Uterus (tissue), 4 donors: ENCODE measurements around the gene CYP1A2. TPM values are rescaled to one million over a fixed set of nuclear protein-coding genes. Genes with fewer than 3 reads are reported as not detected.

Experiments used
- DNase-seq, 2 donors: peaks; one replicate each; pipeline ENCODE4 v3.0.0-alpha.2; 2019 to 2020
- H3K27ac ChIP-seq, 2 donors: fragments of 200-600 bp; sonication (generic); 1 replicate in 1 of 2; 2 replicates in 1 of 2; pipeline ENCODE4 v1.5.1; 2016 to 2018
- H3K27me3 ChIP-seq, 2 donors: fragments of 200-600 bp; sonication (generic); one replicate each; pipeline ENCODE4 v1.5.1; 2018 to 2019; ENCODE audit warnings: control low read depth in 1 of 2
- H3K36me3 ChIP-seq, 2 donors: fragments of 200-600 bp; sonication (generic); one replicate each; pipeline ENCODE4 v1.5.1; 2019; ENCODE audit warnings: control low read depth in 1 of 2
- H3K4me1 ChIP-seq, 2 donors: fragments of 200-600 bp; sonication (generic); one replicate each; pipeline ENCODE4 v1.5.1; 2018 to 2019; ENCODE audit warnings: control low read depth in 1 of 2
- H3K4me3 ChIP-seq, 2 donors: fragments of 200-600 bp; sonication (generic); 1 replicate in 1 of 2; 2 replicates in 1 of 2; pipeline ENCODE4 v1.5.1; 2018 to 2019; ENCODE audit warnings: mild to moderate bottlenecking in 1 of 2
- H3K9me3 ChIP-seq, 2 donors: fragments of 200-600 bp; sonication (generic); one replicate each; pipeline ENCODE4 v1.5.1; 2019; ENCODE audit warnings: control low read depth in 1 of 2
- POLR2A ChIP-seq, 2 donors: fragments of 450-650 bp; IDR thresholded peaks; one replicate each; pipeline ENCODE4 v1.6.1; 2016; ENCODE audit warnings: antibody characterized with exemption in 2 of 2, mild to moderate bottlenecking in 1 of 2, moderate library complexity in 1 of 2
- intact Hi-C: fragments of 100-400 bp; cut with DNase I; formaldehyde crosslinking; loops from one replicate; pipeline ENCODE4 v1.15.1; 2023; ENCODE audit warnings: low total_unique reads
- microRNA-seq: library from miRNA; unstranded; fragments of <30 nt; microRNA quantifications from one replicate; pipeline ENCODE4, GENCODE V29; 2016; ENCODE audit warnings: borderline microRNAs expressed, borderline replicate concordance
- small RNA-seq: library from RNA; depleted of rRNA; stranded (forward); fragments of <200 nt; gene quantifications from one replicate; pipeline ENCODE3, GENCODE V24; 2016
- total RNA-seq, 4 donors: library from RNA; depleted of rRNA in 3 of 4; stranded (reverse); fragments of >200 nt in 3 of 4; gene quantifications; one replicate each; pipeline versions ENCODE4 v1.1.0 to v1.2.4, GENCODE V29; 2014 to 2023
- TF ChIP-seq, protein P1 (sequence below), 4 experiments: fragments of 200-600 bp in 2 of 4; fragments of 450-650 bp in 2 of 4; sonication (generic) in 2 of 4; IDR thresholded peaks; one replicate each; pipeline ENCODE4 v1.5.1; 2016 to 2019; ENCODE audit warnings: antibody characterized with exemption in 4 of 4, mild to moderate bottlenecking in 2 of 4, moderate library complexity in 1 of 4
- donor health status: DM: yes; HTN: yes; CAD: no.

CYP1A2 gene
- total RNA-seq, 4 donors from 2014 or later = not detected

GRCh38 chr15:74801311-74801997, 52.8 kb downstream of the CYP1A2 start:
- intact Hi-C loops = no loop called here
- no peak overlapping the region for H3K27ac ChIP-seq
- no peaks in the 10 kb centered on the region for H3K36me3 ChIP-seq
- no peaks in the 10 kb centered on the region for H3K27me3 ChIP-seq
- H3K4me1 ChIP-seq = no peaks in the 10 kb centered on the region
- TF ChIP-seq, protein P1, sequence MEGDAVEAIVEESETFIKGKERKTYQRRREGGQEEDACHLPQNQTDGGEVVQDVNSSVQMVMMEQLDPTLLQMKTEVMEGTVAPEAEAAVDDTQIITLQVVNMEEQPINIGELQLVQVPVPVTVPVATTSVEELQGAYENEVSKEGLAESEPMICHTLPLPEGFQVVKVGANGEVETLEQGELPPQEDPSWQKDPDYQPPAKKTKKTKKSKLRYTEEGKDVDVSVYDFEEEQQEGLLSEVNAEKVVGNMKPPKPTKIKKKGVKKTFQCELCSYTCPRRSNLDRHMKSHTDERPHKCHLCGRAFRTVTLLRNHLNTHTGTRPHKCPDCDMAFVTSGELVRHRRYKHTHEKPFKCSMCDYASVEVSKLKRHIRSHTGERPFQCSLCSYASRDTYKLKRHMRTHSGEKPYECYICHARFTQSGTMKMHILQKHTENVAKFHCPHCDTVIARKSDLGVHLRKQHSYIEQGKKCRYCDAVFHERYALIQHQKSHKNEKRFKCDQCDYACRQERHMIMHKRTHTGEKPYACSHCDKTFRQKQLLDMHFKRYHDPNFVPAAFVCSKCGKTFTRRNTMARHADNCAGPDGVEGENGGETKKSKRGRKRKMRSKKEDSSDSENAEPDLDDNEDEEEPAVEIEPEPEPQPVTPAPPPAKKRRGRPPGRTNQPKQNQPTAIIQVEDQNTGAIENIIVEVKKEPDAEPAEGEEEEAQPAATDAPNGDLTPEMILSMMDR (IDR thresholded peaks at IDR 0.05) = no peak
- no peak for TF ChIP-seq POLR2A (IDR thresholded peaks at IDR 0.05)
- H3K9me3 ChIP-seq = no peaks in the 10 kb centered on the region
- no peak overlapping the region for H3K4me3 ChIP-seq
- DNase-seq = no peak

DNA sequence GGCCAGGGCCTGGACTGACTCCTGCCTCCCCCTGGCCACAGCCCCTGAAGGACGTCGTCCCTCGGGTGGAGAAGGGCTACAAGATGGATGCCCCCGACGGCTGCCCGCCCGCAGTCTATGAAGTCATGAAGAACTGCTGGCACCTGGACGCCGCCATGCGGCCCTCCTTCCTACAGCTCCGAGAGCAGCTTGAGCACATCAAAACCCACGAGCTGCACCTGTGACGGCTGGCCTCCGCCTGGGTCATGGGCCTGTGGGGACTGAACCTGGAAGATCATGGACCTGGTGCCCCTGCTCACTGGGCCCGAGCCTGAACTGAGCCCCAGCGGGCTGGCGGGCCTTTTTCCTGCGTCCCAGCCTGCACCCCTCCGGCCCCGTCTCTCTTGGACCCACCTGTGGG, 53.6 kb downstream of the CYP1A2 start:
- H3K36me3 ChIP-seq = no peaks in the 10 kb centered on the region
- intact Hi-C loops = no loop called here

GRCh38 chr15:74802862-74803447, 54.3 kb downstream of the CYP1A2 start:
- Histone ChIP-seq H3K9me3 (no peaks in the 10 kb centered on the region), H3K4me3 (no peak overlapping the region), H3K4me1 (no peaks in the 10 kb centered on the region), H3K27me3 (no peaks in the 10 kb centered on the region), H3K36me3 (no peaks in the 10 kb centered on the region), H3K27ac (no peak overlapping the region)
- no peak for DNase-seq
- intact Hi-C loops = no loop called here
- TF ChIP-seq POLR2A (IDR thresholded peaks at IDR 0.05) = no peak
- TF ChIP-seq, protein P1 (IDR thresholded peaks at IDR 0.05) = no peak

More for the DNA sequence above, 53.6 kb downstream of the CYP1A2 start:
- TF ChIP-seq POLR2A (IDR thresholded peaks at IDR 0.05) = no peak
- TF ChIP-seq, protein P1 (IDR thresholded peaks at IDR 0.05) = no peak
- Histone ChIP-seq H3K9me3 (no peaks in the 10 kb centered on the region), H3K27me3 (no peaks in the 10 kb centered on the region), H3K4me3 (no peak overlapping the region), H3K4me1 (no peaks in the 10 kb centered on the region), H3K27ac (no peak overlapping the region)
- no peak for DNase-seq

DNA sequence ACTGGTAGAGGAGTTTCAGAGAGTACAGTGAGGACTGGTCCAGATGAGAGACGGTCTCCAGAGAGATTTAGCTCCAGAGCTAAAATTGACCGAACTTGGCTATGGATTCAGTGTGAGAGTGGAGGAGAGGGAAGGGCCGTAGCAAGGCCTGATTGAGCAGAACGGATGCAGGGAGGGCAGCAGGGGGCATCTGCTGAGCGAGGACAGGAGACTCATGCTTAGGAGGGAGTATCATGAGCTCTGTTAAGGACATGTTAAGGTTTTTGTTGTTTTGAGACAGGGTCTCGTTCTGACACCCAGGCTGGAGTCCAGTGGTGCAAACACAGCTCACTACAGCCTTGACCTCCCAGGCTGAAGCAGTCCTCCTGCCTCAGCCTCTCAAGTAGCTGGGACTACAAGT, 56.3 kb downstream of the CYP1A2 start:
- no peaks in the 10 kb centered on the region for H3K27me3 ChIP-seq
- no peak overlapping the region for H3K4me3 ChIP-seq
- H3K27ac ChIP-seq = no peak overlapping the region
- intact Hi-C loops = no loop called here
- H3K9me3 ChIP-seq = no peaks in the 10 kb centered on the region
- no peaks in the 10 kb centered on the region for H3K4me1 ChIP-seq
- TF ChIP-seq POLR2A (IDR thresholded peaks at IDR 0.05) = no peak
- TF ChIP-seq, protein P1 (IDR thresholded peaks at IDR 0.05) = no peak
- H3K36me3 ChIP-seq = no peaks in the 10 kb centered on the region
- DNase-seq = no peak

Small RNA genes within 50 kb of the gene (microRNA-seq; reads per million reads assigned to microRNA genes)
- gene MIR4513 = not detected

Small RNA genes within 50 kb of the gene (small RNA-seq; reads per million reads assigned to genes)
- not detected for gene MIR4513

Other genes starting within 250 kb of the CYP1A2 start
- gene ARID3B, start 207.6 kb upstream of the CYP1A2 start, total RNA-seq = 1 to 10 TPM; 1.5 to 8.8 (median 3.7) TPM
- 10 to 100 TPM; 33.0 to 90.4 (median 84.2) TPM for gene CLK3, start 133.0 kb upstream of the CYP1A2 start, total RNA-seq
- gene EDC3, start 52.8 kb upstream of the CYP1A2 start, total RNA-seq = 10 to 100 TPM in 2 of 4 donors, 1 to 10 TPM in 2; 8.7 to 40.6 (median 17.9) TPM
- 1 to 10 TPM in 1 of 4 donors, under 1 TPM in 1, not detected in 2; 0.29 to 6.2 TPM for gene CYP1A1, start 23.3 kb upstream of the CYP1A2 start, total RNA-seq
- 10 to 100 TPM in 3 of 4 donors, 1 to 10 TPM in 1; 4.9 to 41.6 (median 26.4) TPM for gene CSK, start 33.2 kb downstream of the CYP1A2 start, total RNA-seq
- 1 to 10 TPM in 1 of 4 donors, not detected in 3; 1.5 TPM for gene LMAN1L, start 64.0 kb downstream of the CYP1A2 start, total RNA-seq
- gene CPLX3, start 77.8 kb downstream of the CYP1A2 start, total RNA-seq = not detected
- gene ULK3, start 94.3 kb downstream of the CYP1A2 start, total RNA-seq = 100 to 1,000 TPM in 1 of 4 donors, 10 to 100 TPM in 3; 29.0 to 105 (median 41.2) TPM
- 10 to 100 TPM; 15.9 to 67.5 (median 33.0) TPM for gene SCAMP2, start 124.5 kb downstream of the CYP1A2 start, total RNA-seq
- 10 to 100 TPM; 28.8 to 73.3 (median 33.7) TPM for gene MPI, start 141.2 kb downstream of the CYP1A2 start, total RNA-seq
- gene FAM219B, start 158.0 kb downstream of the CYP1A2 start, total RNA-seq = 100 to 1,000 TPM in 2 of 4 donors, 10 to 100 TPM in 2; 32.9 to 343 (median 86.5) TPM
- 10 to 100 TPM in 3 of 4 donors, 1 to 10 TPM in 1; 9.0 to 84.1 (median 46.6) TPM for gene COX5A, start 189.2 kb downstream of the CYP1A2 start, total RNA-seq
- gene RPP25, start 207.9 kb downstream of the CYP1A2 start, total RNA-seq = 10 to 100 TPM in 1 of 4 donors, 1 to 10 TPM in 3; 3.0 to 16.8 (median 7.0) TPM
- gene SCAMP5, start 246.7 kb downstream of the CYP1A2 start, total RNA-seq = 1 to 10 TPM in 3 of 4 donors, under 1 TPM in 1; 0.29 to 6.6 (median 1.9) TPM